HCEC 1CT (cell line): ENCODE measurements around the gene NXPH4.

ENCODE experiments used
- DNase-seq: peaks from one replicate; pipeline ENCODE4 v3.0.0-alpha.2; 2017

The NXPH4 gene

GRCh38 chr12:57216014-57216911 lies at the start of gene NXPH4:
Gene NXPH4 (plus strand): TSS chr12:57216794. CDS start chr12:57216970, 176 bp downstream.
- no peak for DNase-seq

GRCh38 chr12:57166971-57167371 lies 49.6 kb upstream of the NXPH4 start:
- peak; percentile 74 for DNase-seq

- DNase-seq = no peak
These were observed 48.5 kb upstream of the NXPH4 start for GRCh38 chr12:57168058-57168457.

GRCh38 chr12:57169046-57169795 lies 47.4 kb upstream of the NXPH4 start:
- no peak for DNase-seq

- DNase-seq = no peak
These were observed 46.6 kb upstream of the NXPH4 start for GRCh38 chr12:57169969-57170368.

GRCh38 chr12:57170408-57170807 lies 46.2 kb upstream of the NXPH4 start:
- no peak for DNase-seq

- DNase-seq = no peak
These were observed 45.7 kb upstream of the NXPH4 start for GRCh38 chr12:57170927-57171326.

- peak; percentile 75 for DNase-seq
These were observed 44.9 kb upstream of the NXPH4 start for GRCh38 chr12:57171668-57172067.

GRCh38 chr12:57173089-57173488 lies 43.5 kb upstream of the NXPH4 start:
- no peak for DNase-seq

- no peak for DNase-seq
These were observed 42.9 kb upstream of the NXPH4 start for GRCh38 chr12:57173683-57174082.

GRCh38 chr12:57175428-57176138 lies 41.0 kb upstream of the NXPH4 start:
- DNase-seq = peak; percentile 55

- DNase-seq = no peak
These were observed 40.5 kb upstream of the NXPH4 start for GRCh38 chr12:57176139-57176477.

- DNase-seq = no peak
These were observed 39.7 kb upstream of the NXPH4 start for GRCh38 chr12:57176846-57177245.

GRCh38 chr12:57177354-57177753 lies 39.2 kb upstream of the NXPH4 start:
- DNase-seq = no peak

- DNase-seq = no peak
These were observed 38.4 kb upstream of the NXPH4 start for GRCh38 chr12:57178213-57178612.

GRCh38 chr12:57179331-57180086 lies 37.1 kb upstream of the NXPH4 start:
- no peak for DNase-seq

- DNase-seq = no peak
These were observed 36.1 kb upstream of the NXPH4 start for GRCh38 chr12:57180321-57180989.

- no peak for DNase-seq
These were observed 35.5 kb upstream of the NXPH4 start for GRCh38 chr12:57181072-57181471.

- no peak for DNase-seq
These were observed 34.9 kb upstream of the NXPH4 start for GRCh38 chr12:57181561-57182155.

GRCh38 chr12:57182918-57183575 lies 33.5 kb upstream of the NXPH4 start:
- peak; percentile 65 for DNase-seq
